ENCODE results near the gene ZNF618. TPM values are rescaled to one million over a fixed set of nuclear protein-coding genes. Genes with fewer than 3 reads are reported as not detected.
A peak's percentile ranks its signal among the peaks of the same experiment; 100 is the strongest.

Gene ZNF618
- total and polyA plus RNA-seq, 2 experiments from 2014 or later: 12.1 to 22.1 TPM

DNA sequence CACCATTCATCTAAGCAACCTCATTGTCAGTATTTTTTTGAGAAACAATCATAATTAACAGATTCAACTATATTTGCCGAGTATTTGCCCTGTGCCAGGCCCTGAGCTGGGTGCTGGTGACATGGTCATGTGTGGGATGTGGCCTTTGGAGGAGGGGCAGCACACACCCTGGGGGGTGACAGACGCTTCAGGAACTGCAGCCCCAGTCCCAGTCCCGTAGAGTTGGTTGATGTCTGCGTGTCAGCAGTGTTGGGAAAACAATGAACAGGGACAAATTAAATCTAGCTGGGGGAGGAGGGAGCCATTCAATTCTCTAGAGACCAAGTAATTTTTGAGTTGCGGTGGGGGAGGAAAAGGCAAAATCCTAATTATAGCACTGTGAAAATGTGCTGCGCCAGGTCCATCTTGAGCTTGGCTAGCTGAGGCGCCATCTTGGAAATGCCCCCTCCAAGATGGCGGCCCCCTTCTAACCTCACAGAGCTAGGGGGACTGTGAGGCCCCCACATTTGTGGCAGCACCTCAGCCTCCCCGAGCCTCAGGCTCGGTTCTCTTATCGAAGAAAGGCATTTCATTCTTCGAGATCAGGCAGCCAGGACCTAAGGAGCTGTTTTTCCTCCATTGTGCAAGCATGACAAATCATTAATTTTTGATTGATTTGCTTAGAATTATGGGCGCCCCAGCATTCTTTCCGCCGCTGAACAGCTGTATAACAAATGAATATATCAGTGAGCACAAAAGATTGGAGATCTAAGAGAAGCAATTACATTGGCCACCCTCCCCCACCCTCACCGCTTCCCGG, 87.8 kb downstream of the ZNF618 start:
- Histone ChIP-seq H3F3A (replicated peaks; ENCODE audit: low read depth) (no peaks in the 10 kb centered on the region), H3K4me2 (peak overlapping the region; percentile 36; the same call in 1 of the 2 replicates), H4K20me1 (replicated peaks; ENCODE audit: insufficient read depth) (peaks cover 3% of the 10 kb centered on the region; the same call in 1 of the 2 replicates), H3K79me2 (replicated peaks; ENCODE audit: insufficient read depth) (0 out of 2 replicates have a peak, but pooled peaks cover 9% of the 10 kb centered on the region), H3K27me3 (ENCODE audit: insufficient read depth) (no peaks in the 10 kb centered on the region), H3K27ac (ENCODE audit: low read depth) (0 out of 2 replicates have a peak overlapping the region, but pooled peaks have one; percentile 16), H3K4me1 (ENCODE audit: insufficient read depth) (peaks cover 8% of the 10 kb centered on the region; the same call in 1 of the 2 replicates), H3K9me2 (ENCODE audit: insufficient read depth) (no peaks in the 10 kb centered on the region), H2AFZ (no peak overlapping the region), H3K36me3 (ENCODE audit: insufficient read depth) (no peaks in the 10 kb centered on the region), H3K4me3 (no peak overlapping the region)
- Mint-ChIP-seq H3K4me3 (no peak overlapping the region), H3K27me3 (ENCODE audit: insufficient read depth, low read depth, poor library complexity) (peaks cover 2% of the 10 kb centered on the region), H3K36me3 (ENCODE audit: low read depth) (peaks cover under 1% of the 10 kb centered on the region; the same call in 1 of the 3 replicates), H3K27ac (peak overlapping the region; percentile 42; the same call in 1 of the 2 replicates), H3K4me1 (peaks cover 24% of the 10 kb centered on the region), H3K9me3 (no peaks in the 10 kb centered on the region)
- peak; percentile 30 for DNase-seq (ENCODE audit: low spot score)
- ATAC-seq: no peak
- TF ChIP-seq POLR2AphosphoS5 (IDR thresholded peaks at IDR 0.05; ENCODE audit: low read depth) (no peak), EZH2phosphoT487 (IDR thresholded peaks at IDR 0.05; ENCODE audit: unreplicated experiment) (no peak), JUNB (IDR thresholded peaks at IDR 0.05; ENCODE audit: unreplicated experiment) (no peak), STAT1 (IDR thresholded peaks at IDR 0.05; ENCODE audit: unreplicated experiment) (no peak), CREB1 (CRISPR knock-in tag; IDR thresholded peaks at IDR 0.05; ENCODE audit: low read depth) (no peak), NANOG (IDR thresholded peaks at IDR 0.05; ENCODE audit: borderline replicate concordance) (no peak), ZNF331 (CRISPR knock-in tag; IDR thresholded peaks at IDR 0.05; ENCODE audit: low read depth) (no peak), ZNF114 (CRISPR knock-in tag; IDR thresholded peaks at IDR 0.05) (no peak), EZH2 (IDR thresholded peaks at IDR 0.05; ENCODE audit: low read depth, unreplicated experiment) (no peak)
- TF ChIP-seq, protein P1, sequence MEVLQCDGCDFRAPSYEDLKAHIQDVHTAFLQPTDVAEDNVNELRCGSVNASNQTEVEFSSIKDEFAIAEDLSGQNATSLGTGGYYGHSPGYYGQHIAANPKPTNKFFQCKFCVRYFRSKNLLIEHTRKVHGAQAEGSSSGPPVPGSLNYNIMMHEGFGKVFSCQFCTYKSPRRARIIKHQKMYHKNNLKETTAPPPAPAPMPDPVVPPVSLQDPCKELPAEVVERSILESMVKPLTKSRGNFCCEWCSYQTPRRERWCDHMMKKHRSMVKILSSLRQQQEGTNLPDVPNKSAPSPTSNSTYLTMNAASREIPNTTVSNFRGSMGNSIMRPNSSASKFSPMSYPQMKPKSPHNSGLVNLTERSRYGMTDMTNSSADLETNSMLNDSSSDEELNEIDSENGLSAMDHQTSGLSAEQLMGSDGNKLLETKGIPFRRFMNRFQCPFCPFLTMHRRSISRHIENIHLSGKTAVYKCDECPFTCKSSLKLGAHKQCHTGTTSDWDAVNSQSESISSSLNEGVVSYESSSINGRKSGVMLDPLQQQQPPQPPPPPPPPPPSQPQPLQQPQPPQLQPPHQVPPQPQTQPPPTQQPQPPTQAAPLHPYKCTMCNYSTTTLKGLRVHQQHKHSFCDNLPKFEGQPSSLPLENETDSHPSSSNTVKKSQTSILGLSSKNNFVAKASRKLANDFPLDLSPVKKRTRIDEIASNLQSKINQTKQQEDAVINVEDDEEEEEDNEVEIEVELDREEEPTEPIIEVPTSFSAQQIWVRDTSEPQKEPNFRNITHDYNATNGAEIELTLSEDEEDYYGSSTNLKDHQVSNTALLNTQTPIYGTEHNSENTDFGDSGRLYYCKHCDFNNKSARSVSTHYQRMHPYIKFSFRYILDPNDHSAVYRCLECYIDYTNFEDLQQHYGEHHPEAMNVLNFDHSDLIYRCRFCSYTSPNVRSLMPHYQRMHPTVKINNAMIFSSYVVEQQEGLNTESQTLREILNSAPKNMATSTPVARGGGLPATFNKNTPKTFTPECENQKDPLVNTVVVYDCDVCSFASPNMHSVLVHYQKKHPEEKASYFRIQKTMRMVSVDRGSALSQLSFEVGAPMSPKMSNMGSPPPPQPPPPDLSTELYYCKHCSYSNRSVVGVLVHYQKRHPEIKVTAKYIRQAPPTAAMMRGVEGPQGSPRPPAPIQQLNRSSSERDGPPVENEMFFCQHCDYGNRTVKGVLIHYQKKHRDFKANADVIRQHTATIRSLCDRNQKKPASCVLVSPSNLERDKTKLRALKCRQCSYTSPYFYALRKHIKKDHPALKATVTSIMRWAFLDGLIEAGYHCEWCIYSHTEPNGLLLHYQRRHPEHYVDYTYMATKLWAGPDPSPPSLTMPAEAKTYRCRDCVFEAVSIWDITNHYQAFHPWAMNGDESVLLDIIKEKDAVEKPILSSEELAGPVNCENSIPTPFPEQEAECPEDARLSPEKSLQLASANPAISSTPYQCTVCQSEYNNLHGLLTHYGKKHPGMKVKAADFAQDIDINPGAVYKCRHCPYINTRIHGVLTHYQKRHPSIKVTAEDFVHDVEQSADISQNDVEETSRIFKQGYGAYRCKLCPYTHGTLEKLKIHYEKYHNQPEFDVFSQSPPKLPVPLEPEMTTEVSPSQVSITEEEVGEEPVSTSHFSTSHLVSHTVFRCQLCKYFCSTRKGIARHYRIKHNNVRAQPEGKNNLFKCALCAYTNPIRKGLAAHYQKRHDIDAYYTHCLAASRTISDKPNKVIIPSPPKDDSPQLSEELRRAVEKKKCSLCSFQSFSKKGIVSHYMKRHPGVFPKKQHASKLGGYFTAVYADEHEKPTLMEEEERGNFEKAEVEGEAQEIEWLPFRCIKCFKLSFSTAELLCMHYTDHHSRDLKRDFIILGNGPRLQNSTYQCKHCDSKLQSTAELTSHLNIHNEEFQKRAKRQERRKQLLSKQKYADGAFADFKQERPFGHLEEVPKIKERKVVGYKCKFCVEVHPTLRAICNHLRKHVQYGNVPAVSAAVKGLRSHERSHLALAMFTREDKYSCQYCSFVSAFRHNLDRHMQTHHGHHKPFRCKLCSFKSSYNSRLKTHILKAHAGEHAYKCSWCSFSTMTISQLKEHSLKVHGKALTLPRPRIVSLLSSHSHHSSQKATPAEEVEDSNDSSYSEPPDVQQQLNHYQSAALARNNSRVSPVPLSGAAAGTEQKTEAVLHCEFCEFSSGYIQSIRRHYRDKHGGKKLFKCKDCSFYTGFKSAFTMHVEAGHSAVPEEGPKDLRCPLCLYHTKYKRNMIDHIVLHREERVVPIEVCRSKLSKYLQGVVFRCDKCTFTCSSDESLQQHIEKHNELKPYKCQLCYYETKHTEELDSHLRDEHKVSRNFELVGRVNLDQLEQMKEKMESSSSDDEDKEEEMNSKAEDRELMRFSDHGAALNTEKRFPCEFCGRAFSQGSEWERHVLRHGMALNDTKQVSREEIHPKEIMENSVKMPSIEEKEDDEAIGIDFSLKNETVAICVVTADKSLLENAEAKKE (CRISPR knock-in tag; IDR thresholded peaks at IDR 0.05): no peak
- TF ChIP-seq, protein P2, sequence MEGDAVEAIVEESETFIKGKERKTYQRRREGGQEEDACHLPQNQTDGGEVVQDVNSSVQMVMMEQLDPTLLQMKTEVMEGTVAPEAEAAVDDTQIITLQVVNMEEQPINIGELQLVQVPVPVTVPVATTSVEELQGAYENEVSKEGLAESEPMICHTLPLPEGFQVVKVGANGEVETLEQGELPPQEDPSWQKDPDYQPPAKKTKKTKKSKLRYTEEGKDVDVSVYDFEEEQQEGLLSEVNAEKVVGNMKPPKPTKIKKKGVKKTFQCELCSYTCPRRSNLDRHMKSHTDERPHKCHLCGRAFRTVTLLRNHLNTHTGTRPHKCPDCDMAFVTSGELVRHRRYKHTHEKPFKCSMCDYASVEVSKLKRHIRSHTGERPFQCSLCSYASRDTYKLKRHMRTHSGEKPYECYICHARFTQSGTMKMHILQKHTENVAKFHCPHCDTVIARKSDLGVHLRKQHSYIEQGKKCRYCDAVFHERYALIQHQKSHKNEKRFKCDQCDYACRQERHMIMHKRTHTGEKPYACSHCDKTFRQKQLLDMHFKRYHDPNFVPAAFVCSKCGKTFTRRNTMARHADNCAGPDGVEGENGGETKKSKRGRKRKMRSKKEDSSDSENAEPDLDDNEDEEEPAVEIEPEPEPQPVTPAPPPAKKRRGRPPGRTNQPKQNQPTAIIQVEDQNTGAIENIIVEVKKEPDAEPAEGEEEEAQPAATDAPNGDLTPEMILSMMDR (conservative IDR thresholded peaks at IDR 0.05; ENCODE audit: low read depth in 2 of 2): no peak
- TF ChIP-seq, protein P3, sequence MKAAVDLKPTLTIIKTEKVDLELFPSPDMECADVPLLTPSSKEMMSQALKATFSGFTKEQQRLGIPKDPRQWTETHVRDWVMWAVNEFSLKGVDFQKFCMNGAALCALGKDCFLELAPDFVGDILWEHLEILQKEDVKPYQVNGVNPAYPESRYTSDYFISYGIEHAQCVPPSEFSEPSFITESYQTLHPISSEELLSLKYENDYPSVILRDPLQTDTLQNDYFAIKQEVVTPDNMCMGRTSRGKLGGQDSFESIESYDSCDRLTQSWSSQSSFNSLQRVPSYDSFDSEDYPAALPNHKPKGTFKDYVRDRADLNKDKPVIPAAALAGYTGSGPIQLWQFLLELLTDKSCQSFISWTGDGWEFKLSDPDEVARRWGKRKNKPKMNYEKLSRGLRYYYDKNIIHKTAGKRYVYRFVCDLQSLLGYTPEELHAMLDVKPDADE (IDR thresholded peaks at IDR 0.05): no peak
- TF ChIP-seq, protein P4, sequence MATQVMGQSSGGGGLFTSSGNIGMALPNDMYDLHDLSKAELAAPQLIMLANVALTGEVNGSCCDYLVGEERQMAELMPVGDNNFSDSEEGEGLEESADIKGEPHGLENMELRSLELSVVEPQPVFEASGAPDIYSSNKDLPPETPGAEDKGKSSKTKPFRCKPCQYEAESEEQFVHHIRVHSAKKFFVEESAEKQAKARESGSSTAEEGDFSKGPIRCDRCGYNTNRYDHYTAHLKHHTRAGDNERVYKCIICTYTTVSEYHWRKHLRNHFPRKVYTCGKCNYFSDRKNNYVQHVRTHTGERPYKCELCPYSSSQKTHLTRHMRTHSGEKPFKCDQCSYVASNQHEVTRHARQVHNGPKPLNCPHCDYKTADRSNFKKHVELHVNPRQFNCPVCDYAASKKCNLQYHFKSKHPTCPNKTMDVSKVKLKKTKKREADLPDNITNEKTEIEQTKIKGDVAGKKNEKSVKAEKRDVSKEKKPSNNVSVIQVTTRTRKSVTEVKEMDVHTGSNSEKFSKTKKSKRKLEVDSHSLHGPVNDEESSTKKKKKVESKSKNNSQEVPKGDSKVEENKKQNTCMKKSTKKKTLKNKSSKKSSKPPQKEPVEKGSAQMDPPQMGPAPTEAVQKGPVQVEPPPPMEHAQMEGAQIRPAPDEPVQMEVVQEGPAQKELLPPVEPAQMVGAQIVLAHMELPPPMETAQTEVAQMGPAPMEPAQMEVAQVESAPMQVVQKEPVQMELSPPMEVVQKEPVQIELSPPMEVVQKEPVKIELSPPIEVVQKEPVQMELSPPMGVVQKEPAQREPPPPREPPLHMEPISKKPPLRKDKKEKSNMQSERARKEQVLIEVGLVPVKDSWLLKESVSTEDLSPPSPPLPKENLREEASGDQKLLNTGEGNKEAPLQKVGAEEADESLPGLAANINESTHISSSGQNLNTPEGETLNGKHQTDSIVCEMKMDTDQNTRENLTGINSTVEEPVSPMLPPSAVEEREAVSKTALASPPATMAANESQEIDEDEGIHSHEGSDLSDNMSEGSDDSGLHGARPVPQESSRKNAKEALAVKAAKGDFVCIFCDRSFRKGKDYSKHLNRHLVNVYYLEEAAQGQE (IDR thresholded peaks at IDR 0.05; ENCODE audit: unreplicated experiment): no peak
